Breast epithelium (tissue), 3 donors: ENCODE measurements around the gene AOC1.

Experiments used
- POLR2A ChIP-seq: fragments of 450-650 bp; IDR thresholded peaks from one replicate; pipeline ENCODE4 v1.6.1; 2016; ENCODE audit warnings: antibody characterized with exemption, mild to moderate bottlenecking, moderate library complexity
- POLR2AphosphoS5 ChIP-seq, 3 donors: sonication (generic); formaldehyde crosslinking; IDR thresholded peaks; one replicate each; pipeline ENCODE4 v1.6.1; 2017; ENCODE audit warnings: antibody characterized with exemption in 3 of 3

GRCh38 chr7:150874401-150875198, 22.3 kb downstream of the AOC1 start:
- TF ChIP-seq POLR2A (no peak), POLR2AphosphoS5 (IDR thresholded peaks at IDR 0.05) (no peak)
